HG03520 (cell line): ENCODE results near the gene RBFOX1.

Experiments used
- ATAC-seq: cut with Tn5 transposase; IDR thresholded peaks from one replicate; pipeline ENCODE4 v1.9.1; 2021; ENCODE audit warnings: mild to moderate bottlenecking, moderate library complexity; ENCODE audit not compliant: unreplicated experiment

Gene RBFOX1

DNA sequence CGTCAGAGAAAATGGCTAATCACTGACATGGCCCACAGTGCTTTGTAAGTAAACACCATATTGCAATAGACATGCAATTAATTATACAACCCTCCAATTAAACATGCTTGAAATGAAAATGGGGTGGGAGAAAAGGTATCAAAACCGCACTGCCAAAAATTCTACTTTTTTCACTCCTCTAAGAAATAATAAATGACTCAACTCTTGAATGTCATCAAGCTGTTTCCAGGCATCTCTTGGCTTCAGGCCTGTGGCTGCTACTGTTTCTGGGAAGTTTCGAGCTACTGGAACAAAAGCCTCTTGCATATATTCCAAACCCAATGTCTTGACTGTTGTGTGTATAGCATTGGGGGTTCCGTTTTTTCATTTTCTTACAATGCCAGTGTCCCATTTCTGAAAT is 412.6 kb downstream of the RBFOX1 start:
- ATAC-seq = no peak

DNA sequence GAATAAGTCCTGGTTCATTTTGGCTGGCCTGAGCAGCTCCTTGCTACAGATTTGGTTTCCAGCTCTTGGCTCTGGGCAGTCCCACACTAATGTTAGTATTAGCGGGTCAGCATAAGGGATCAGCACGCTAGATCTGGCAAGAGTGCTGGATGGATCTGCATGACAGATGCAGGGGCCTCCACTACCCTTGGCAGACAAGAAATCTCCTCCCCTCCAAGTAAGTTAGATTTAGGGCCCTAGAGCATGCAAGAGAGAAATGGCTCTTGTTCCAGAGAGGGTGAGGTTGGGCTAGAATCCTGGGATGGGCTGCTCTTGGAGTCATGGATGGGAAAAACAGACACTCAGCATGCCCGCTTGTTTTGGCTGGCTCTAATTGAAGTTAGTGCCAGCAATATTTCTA is 414.3 kb downstream of the RBFOX1 start:
- ATAC-seq = no peak

DNA sequence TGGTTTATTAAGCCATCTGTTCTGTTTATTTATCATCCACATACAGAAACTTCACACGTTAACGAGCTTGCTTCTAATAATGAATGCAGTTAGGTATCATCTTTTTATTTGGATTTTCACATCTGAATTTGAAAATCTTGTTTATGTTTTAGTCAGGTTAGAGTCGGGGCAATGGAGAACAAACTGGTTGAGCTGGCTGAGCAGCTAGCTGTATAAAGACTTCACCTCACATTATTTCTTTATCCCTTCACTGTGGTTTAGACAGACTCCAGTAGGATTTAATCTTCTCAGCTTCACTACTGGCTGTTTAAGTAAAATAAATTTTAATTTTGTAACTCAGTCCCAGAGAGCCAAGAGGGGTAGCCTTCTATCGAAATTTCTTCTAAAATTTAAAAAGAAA is 415.9 kb downstream of the RBFOX1 start:
- ATAC-seq = no peak

DNA sequence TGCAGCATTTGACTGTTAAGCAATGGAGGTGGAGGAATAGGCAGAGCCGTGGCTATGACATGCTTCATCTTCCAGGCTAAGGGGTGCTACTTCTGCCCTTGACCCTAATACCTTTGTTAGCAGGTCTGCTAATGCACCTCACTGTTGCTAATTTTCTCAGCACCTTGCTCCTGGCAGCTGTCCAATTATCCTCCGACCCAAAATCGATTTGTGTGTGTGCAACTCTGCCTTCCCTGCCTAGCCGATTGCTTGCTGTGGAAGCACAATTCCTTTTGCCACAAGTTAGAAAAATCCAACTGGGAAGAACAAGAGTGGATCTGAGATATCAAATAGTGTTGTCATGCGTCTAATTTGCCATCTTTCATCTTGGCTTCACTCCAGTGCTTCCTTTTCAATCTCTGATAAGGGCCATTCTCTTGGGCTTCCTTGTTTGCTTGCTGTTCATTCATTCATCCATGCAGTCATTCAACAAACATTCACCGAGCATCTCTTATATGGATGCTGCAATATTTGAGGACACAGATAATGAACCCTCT is 422.8 kb downstream of the RBFOX1 start:
- no peak for ATAC-seq
